Sigmoid colon (tissue), 4 donors: ENCODE data around the gene CD63.

Source experiments
- CTCF ChIP-seq, 4 experiments: fragments of 450-650 bp in 3 of 4; fragments of 200-600 bp in 1 of 4; IDR thresholded peaks; one replicate each; pipeline ENCODE4 v1.5.1; 2016 to 2019; ENCODE audit warnings: antibody characterized with exemption in 4 of 4, mild to moderate bottlenecking in 3 of 4, moderate library complexity in 2 of 4
- POLR2A ChIP-seq, 2 donors: fragments of 450-650 bp; IDR thresholded peaks; one replicate each; pipeline ENCODE4 v1.6.1; 2016; ENCODE audit warnings: antibody characterized with exemption in 2 of 2, mild to moderate bottlenecking in 2 of 2, moderate library complexity in 2 of 2
- POLR2AphosphoS5 ChIP-seq, 4 donors: sonication (generic); formaldehyde crosslinking; IDR thresholded peaks; one replicate each; pipeline ENCODE4 v1.6.1; 2017; ENCODE audit warnings: antibody characterized with exemption in 4 of 4

- no peak for TF ChIP-seq CTCF (IDR thresholded peaks at IDR 0.05)
- TF ChIP-seq POLR2A (IDR thresholded peaks at IDR 0.05), result no peak
- TF ChIP-seq POLR2AphosphoS5 (IDR thresholded peaks at IDR 0.05), result no peak
Measured at GRCh38 chr12:55697686-55698085, 31.1 kb downstream of the CD63 start.
